HG03280 (cell line): Measurements from ENCODE around the gene OTOS.

Experiments
- ATAC-seq: cut with Tn5 transposase; IDR thresholded peaks from one replicate; pipeline ENCODE4 v1.9.1; 2021; ENCODE audit warnings: mild to moderate bottlenecking, moderate library complexity; ENCODE audit not compliant: unreplicated experiment

Gene OTOS

DNA sequence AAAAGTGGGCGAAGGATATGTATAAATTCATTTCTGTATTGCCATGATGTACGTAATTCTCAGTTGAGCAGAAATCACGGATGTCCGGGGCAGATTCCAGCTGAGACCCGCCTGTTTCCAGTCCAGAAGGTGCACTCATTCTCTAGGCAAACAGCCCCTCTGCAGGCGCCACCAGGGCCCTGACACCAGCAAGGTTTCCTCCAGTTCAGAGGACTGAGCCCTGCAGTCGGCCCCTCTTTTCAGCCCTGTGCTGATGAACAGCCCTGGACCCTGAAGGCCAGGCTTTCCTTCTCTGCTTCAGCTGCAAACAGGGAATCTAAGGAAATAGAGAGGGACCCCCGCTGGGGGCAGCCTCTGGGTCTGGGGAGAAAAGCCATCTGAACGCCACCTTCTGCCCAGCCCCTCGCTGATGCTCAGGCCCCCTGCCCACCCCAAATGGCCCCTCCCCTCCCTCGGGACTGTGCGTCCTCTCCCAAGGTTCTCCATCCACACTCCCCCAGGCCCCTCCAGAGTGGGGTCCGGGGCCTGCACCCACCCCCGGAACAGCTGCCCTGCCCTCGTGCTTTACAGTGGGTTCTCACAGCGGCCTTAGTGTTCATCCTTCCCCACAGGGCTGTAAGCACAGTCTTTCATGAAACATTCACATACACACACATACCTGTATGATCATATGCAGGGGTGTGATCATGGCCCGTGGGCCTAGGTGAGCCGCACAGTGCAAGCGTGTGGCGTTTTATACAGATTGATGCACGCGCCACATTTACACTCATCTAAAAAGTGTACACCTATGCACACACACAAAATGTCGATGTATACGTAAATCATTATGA, 16.4 kb downstream of the OTOS start:
- ATAC-seq = no peak

DNA sequence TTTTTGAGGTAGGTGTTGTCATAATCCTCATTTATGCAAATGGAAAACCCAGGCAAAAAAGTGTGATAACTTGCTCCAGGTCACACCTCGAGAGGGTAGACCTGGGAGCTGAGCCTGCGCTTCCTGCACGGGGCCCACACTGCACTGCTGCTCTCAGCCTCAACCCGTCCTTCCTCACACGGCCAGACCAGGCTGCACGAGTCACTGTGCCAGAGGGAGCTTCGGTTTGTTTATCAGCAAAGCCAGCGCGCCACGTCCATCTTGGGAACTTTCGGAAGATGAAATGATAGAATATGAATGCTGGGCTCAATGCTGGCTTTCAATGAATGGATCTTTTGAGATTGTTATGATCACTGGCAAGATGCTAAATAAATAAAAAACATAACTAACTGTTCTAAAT, 18.8 kb downstream of the OTOS start:
- ATAC-seq = no peak

DNA sequence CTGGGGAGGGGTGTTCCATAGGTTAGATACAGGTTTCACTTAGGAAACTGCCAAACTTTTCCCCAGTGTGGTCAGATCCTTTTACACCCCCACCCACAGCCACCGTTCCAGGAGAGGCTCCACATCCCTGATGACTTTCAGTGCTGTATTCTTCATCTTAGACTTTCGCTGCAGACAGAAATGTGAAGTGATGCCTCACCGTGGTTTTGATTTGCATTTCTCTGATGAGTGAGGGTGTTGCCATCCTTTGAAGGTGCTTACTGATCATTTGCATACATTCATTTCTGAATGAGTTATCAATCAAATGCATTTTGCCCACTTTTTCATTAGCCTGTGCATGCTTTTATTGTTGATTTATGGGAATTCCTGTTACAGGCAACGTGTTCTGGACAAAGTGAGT, 19.3 kb downstream of the OTOS start:
- ATAC-seq = no peak

DNA sequence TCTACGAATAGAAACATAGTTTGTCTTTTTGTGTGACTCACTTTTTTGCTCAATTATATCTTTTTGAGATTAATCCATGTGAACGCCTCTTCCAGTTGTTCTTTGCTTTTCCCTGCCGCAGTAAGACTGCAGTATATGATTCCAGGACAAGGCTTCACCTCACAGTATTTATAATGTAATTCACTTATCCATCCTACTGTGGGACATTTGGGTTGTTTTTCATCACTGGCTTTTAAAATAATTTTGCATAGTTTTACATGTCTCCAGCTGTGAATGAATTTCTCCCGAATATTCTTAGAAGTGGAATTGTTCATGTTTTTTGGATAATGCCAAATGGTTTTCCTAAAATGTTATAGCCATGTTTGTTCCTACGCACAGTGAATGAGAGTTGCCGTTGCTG, 26.2 kb downstream of the OTOS start:
- no peak for ATAC-seq

DNA sequence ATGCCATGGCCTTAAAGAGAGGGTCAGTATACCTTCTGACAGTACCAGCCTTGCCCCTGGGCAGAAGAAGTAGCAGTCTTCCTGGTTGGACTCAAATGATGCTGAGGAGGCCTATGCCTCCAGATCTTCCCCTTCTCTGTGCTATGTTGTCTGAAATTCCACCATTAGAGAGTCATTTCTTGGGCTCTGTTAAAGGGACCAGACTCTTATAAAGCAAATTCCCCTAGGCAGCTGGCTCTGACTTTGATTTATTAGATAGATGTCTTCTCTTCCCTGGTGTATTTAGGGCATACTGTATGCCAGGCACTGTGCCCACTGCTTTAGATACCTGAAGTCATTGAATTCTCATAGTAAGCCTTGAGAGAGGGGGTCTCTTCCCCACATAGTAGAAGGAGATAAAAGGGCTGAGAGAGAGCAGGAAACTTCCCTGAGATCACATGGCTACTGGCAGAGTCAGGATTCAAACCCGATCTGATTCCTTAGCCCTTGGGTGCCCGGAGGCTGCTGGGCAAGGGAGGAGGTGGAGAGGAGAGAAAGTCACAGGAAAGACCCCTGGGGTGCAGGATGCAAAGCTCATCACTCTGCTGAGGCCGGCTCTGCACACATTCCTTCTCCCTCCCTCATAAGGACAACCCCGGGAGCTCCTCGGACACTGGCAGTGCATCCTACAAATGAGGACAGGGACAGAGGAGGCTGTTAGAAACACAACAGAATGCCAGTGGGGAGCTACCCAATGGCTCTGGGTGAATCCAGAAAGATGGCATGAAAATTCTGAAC, 27.4 kb downstream of the OTOS start:
- no peak for ATAC-seq

DNA sequence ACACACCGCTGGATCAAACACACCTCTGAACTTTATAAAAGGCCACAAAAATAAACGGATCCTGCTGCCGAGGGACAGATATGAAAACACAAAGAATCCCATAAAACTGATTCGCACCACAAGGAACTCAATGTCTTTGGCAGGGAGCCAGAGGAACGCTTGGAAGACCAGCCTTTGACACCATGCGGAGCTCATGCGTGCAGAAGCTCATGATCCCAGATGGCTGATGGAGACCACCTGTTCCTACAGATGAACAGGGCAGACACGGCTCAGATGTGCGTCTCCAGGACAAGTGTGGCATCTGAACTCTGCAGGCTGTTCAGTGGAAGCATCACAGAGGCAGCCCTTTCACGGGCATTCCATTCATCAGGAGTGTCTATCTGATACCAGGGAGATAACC, 29.2 kb downstream of the OTOS start:
- ATAC-seq = no peak

DNA sequence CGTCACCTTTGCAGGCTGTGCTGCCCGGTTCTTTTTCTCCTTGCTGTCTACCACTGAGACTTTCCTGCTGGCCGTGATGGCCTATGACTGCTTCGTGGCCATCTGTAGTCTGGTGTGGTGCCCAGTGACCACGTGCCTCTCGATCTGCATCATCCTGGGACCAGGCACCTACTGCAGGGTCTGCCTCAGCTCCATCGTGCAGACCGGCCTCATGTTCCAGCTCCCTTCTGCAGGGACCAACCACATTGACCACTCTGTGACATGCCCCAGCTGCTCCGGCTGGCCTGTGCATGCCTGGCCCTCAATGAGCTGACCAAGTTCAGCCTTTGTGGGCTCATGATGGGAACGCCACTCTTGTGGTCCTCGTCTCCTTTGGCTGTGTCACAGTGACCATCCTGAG, 31.1 kb downstream of the OTOS start:
- ATAC-seq = no peak

DNA sequence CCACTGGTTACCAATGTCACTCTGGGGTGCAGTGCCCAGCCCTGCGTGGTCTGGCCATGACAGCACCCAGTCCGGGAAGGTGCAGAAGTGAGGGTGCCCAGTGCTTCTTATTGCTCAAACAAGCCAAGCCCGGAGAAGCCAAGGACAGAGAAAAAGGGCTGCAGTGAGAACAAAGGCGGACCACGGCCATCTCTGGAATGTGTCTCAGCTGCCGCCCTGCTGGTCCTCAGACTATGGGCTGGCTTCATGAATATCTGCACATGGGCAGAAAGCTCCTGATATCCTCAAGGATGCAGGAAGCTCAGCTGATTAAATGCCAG, 33.0 kb downstream of the OTOS start:
- ATAC-seq = no peak

DNA sequence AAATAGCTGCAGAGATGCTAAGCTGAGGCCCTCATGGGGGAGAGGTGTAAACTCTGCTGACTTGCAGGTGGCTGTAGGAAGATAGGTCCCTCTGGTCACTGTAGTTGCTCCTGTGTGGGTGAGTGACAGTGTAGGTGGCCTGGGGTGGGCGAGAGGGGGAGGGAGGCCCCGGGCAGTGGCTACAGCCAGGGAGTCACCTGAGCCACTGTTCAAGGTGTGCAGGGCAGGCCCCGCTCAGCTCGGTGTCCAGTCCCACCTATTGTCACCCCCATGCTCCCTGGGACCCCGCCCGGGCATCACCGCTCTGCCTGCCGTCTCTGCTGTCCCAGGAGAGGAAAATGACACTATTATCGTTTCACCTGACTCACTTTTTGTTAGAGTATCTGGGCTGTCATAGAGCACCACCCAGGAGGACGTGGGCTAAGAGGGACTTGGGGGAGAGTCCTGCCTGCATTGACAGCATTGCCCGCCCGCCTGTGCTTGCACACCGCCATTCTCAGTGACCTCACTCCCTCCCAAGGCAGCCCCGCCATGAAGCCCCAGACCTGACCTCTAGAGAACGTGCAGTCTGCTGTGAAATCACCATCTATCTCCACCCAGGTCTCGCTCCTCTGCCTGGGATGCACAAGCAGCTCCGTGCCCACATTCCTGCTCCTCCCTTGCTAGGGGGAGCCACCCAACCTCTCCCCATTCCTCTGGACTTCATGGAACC, 33.5 kb downstream of the OTOS start:
- no peak for ATAC-seq

DNA sequence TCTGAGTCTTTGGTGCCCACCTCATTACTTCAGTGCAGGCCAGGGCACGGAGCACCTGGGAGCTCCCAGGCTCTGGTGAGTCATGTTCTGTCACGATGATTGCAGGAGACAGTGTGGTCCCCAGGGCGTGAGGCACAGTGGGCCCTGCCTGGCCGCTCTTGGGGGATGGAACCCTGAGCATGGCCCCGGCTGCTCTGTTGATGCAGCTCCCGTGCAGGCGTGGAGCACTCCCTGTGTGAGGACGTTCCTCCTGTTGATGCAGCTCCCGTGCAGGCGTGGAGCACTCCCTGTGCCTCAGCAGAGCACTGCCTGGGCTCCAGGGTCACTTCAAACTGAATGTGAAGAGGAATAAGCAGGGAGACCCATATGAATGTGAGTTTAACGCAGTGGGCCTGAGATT, 34.5 kb downstream of the OTOS start:
- no peak for ATAC-seq

DNA sequence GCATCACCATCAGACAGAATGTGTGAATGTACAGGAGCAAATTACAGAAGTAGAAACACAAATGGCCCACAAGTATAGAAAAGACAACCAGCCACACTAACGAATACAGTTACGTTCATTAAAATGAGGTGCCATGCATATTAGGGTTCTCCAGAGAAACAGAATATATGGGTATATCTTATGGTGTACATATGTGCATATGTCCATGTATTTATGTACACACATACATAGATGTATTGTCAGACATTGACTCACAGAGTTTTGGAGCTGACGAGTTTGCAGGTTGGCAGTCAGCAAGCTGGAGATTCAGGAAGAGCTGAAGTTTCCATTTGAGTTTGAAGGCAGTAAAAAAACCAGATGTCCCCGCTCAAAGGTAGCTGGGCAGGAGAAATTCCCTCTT, 37.3 kb downstream of the OTOS start:
- ATAC-seq = no peak

DNA sequence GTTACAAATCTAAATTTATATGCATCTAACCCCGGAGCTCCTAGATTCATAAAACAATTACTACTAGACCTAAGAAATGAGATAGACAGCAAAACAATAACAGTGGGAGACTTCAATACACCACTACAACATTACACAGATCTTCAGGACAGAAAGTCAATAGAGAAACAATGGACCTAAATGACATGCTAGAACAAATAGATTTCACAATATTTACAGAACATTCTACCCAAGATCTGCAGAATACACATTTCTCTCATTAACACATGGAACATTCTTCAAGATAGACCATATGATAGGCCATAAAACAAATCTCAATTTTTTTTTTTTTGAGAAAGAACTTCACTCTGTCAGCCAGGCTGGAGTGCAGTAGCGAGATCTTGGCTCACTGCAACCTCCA, 42.1 kb downstream of the OTOS start:
- no peak for ATAC-seq

DNA sequence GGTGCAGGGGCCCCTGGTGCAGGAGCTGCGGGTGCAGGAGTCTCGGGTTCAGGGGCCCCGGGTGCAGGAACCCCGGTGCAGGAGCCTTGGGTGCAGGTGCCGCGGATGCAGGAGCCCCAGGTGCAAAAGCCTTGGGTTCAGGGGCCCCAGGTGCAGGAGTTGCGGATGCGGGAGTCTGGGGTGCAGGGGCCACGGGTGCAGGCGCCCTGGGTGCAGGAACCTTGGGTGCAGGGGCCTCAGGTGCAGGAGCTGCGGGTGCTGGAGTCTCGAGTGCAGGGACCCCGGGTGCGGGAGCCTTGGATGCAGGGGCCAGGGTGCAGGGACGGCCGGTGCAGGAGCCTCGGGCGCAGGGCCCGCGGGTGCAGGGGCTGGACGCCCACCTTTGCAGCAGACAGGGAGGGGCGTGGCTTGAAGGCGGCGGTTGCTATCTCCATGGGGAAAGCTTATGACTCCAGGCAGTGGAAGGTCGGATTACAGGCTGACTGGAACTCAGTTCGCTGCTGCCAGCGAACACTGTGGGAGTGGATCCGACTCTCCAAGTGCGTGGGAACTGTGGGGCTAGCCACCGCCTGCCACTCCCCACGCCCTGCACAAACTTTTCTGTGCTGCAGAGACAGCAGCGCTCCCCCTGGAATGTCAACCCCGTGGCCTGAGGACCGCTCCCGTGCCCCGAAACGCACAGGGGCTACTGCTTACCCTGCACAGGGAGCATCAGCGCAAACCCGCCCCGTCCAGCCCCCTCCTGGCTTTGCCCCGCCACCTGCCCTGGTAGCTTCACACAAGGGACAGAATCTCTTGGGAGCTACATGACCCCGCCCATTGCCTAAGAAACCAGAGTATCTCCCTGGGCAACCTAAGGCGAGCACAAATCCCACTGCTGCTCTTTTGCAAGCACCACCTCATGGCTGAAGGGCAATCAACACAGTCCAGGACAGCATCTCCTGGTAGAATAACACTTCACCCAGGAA, 44.6 kb downstream of the OTOS start:
- ATAC-seq = no peak

DNA sequence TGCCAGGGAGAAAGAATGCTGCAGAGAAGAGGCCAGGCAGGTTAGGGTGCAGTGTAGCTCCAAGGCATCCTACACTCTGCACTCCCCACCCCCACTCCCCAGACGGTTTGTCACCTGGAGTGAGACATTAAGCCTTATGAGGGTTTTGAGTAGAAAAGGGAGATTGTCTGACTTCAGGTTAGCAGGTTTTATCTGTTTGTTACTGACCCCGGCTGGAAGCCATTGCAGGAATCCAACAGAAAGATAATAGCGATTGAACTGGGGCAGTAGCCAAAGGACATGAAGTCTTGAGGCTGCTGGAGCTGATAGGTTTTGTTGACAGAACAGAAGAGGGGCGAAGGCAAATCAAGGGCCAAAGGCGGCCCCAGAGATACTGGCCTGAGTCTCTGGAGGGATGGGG, 51.2 kb downstream of the OTOS start:
- ATAC-seq = no peak
